Esophagus muscularis mucosa (tissue), 4 donors: ENCODE measurements around the gene PTPRK.

Source experiments
- CTCF ChIP-seq, 3 experiments: fragments of 200-600 bp in 2 of 3; fragments of 450-650 bp in 1 of 3; sonication (generic) in 2 of 3; IDR thresholded peaks; one replicate each; pipeline ENCODE4 v1.5.1; 2017 to 2019; ENCODE audit warnings: antibody characterized with exemption in 3 of 3, mild to moderate bottlenecking in 2 of 3, moderate library complexity in 1 of 3
- EP300 ChIP-seq: sonication (generic); formaldehyde crosslinking; IDR thresholded peaks from one replicate; pipeline ENCODE4 v1.6.1; 2017; ENCODE audit warnings: antibody characterized with exemption
- POLR2A ChIP-seq: fragments of 450-650 bp; IDR thresholded peaks from one replicate; pipeline ENCODE4 v1.6.1; 2017; ENCODE audit warnings: antibody characterized with exemption, moderate library complexity, mild to moderate bottlenecking, low read depth
- POLR2AphosphoS5 ChIP-seq, 2 donors: sonication (generic); formaldehyde crosslinking; IDR thresholded peaks; one replicate each; pipeline ENCODE4 v1.6.1; 2017; ENCODE audit warnings: antibody characterized with exemption in 2 of 2

GRCh38 chr6:128305976-128306375, 214.4 kb downstream of the PTPRK start:
- no peak for TF ChIP-seq POLR2A
- TF ChIP-seq CTCF (IDR thresholded peaks at IDR 0.05): no peak
- TF ChIP-seq POLR2AphosphoS5 (IDR thresholded peaks at IDR 0.05): no peak
- TF ChIP-seq EP300: no peak
